BJ (cell line): ENCODE data around the gene CCR5AS.

ENCODE experiments used
- CTCF ChIA-PET: fragments of 350-600 bp; formaldehyde crosslinking; extraction: SDS; loops from one replicate; lab custom pipeline; 2021; ENCODE audit warnings: antibody characterized with exemption, inconsistent platforms; lab: Yijun Ruan, JAX
- POLR2A ChIA-PET: fragments of 300-600 bp; sonication (Branson Sonifier 250); formaldehyde crosslinking; extraction: SDS; loops from one replicate; lab custom pipeline; 2021; ENCODE audit warnings: antibody characterized with exemption; lab: Charles Lee
- DNase-seq: peaks from one replicate; pipeline ENCODE4 v3.0.0-alpha.2; 2011; ENCODE audit warnings: low read depth
- H3K27me3 ChIP-seq: 2 replicates; pipeline ENCODE4 v1.6.0; 2011; ENCODE audit warnings: low read length; ENCODE audit not compliant: control insufficient read depth, insufficient read depth
- H3K36me3 ChIP-seq: 2 replicates; pipeline ENCODE4 v1.5.1; 2011; ENCODE audit warnings: low read length; ENCODE audit not compliant: control insufficient read depth, insufficient read depth
- H3K4me3 ChIP-seq: 2 replicates; pipeline ENCODE4 v1.5.1; 2011; ENCODE audit warnings: low read depth, mild to moderate bottlenecking, control low read depth, low read length
- TF ChIP-seq, protein P1 (sequence below): IDR thresholded peaks from 2 replicates; pipeline ENCODE4 v1.5.1; 2011; ENCODE audit warnings: low read depth, mild to moderate bottlenecking, control low read depth, inconsistent platforms, low read length, moderate library complexity; ENCODE audit not compliant: insufficient read depth

Gene CCR5AS

DNA sequence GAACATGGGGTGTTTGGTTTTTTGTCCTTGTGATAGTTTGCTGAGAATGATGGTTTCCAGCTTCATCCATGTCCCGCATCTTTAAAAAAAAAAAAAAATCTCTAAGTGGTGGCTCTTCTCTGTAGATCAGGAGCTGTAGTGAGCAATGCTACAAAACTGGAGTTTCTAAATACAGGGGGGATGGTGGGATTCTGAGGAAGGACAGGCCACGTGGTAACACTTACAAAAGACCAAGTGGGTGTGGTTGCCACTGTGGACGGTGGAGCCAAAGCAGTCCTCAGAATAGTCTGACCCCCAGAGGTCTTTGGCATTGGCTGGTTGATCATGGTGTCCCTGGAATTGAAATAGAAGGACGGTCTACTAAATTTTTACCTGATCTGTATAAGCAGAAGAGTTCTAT is 7.9 kb upstream of the CCR5AS start:
- no peaks in the 10 kb centered on the region; the same call in none of the 2 replicates for H3K27me3 ChIP-seq
- H3K4me3 ChIP-seq = no peak overlapping the region
- POLR2A ChIA-PET = no interaction called here
- no peak for DNase-seq
- no peaks in the 10 kb centered on the region for H3K36me3 ChIP-seq
- CTCF ChIA-PET = interaction anchor here (0.6 to 1.1 kb wide), 2 partner anchors 13 to 574 kb away, joined by 3 to 5 read pairs; no protein-coding TSS in a partner anchor
- TF ChIP-seq, protein P1, sequence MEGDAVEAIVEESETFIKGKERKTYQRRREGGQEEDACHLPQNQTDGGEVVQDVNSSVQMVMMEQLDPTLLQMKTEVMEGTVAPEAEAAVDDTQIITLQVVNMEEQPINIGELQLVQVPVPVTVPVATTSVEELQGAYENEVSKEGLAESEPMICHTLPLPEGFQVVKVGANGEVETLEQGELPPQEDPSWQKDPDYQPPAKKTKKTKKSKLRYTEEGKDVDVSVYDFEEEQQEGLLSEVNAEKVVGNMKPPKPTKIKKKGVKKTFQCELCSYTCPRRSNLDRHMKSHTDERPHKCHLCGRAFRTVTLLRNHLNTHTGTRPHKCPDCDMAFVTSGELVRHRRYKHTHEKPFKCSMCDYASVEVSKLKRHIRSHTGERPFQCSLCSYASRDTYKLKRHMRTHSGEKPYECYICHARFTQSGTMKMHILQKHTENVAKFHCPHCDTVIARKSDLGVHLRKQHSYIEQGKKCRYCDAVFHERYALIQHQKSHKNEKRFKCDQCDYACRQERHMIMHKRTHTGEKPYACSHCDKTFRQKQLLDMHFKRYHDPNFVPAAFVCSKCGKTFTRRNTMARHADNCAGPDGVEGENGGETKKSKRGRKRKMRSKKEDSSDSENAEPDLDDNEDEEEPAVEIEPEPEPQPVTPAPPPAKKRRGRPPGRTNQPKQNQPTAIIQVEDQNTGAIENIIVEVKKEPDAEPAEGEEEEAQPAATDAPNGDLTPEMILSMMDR = no peak

DNA sequence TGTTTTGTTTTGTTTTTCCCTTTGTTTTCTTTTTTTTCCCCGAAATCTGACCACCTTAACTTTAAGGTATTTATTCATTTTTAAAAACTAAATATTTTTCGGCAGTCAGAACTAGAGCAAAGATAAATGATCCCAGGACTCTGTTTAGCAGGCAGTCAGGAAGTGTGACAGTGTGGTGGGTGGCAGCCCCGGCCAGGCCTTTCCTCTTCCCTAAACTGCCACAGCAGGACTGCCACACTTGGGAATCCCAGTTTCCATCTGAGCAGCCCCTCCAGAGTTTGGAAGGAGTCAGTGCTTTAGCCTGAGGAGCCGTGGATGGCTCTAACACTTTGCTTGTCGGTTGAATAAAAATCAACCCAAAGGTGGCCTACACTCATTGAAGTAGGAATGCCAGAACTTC is 7.1 kb upstream of the CCR5AS start:
- ChIA-PET POLR2A (no interaction called here), CTCF (no interaction called here)
- H3K36me3 ChIP-seq = no peaks in the 10 kb centered on the region
- no peak overlapping the region for H3K4me3 ChIP-seq
- TF ChIP-seq, protein P1 = no peak
- DNase-seq = no peak
- no peaks in the 10 kb centered on the region; the same call in none of the 2 replicates for H3K27me3 ChIP-seq

DNA sequence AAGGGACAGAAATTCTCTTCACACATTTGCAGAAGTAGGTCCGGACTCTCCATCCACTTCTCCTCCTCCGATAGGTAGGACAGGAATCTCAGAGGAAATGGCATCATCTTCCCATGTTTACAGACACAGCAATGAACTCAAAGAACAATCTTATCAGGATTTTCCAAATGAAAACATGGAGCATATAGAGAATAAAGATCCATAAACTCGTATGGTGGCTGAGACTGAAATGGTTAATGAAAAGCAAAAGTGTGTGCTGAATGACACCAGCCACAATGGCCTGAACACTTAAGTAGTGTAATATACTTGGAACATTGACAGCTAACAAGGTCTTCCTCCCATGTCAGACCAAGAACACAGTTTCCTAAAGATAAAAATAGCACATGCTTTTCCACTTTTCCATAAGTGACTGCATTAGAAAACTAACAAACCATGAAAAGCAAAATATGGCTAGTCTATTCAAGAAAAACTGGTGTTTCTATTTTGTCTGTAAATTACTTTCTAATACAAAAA is 6.0 kb upstream of the CCR5AS start:
- ChIA-PET CTCF (interaction anchor here (0.7 kb wide), 1 partner anchor 480 kb away, joined by 3 read pairs; no protein-coding TSS in a partner anchor), POLR2A (no interaction called here)

DNA sequence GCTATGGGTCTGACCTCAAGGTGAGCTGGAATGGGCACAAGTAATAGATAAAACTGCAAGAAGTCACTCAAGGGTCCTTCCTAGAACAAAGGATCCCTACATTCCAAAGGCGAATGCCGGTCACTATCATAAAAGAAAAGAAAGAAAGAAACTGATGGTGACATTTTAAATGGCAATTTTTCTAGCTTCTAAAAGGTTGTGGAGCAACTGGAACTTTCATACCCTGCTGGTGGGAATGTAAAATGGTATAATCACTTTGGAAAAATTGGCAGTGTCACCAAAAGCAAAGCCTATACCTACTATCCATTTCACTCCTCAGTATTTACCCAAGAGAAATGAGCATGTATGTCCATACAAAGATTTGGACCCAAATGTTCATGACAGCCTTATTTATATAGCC is 4.4 kb upstream of the CCR5AS start:
- DNase-seq = no peak
- ChIA-PET POLR2A (no interaction called here), CTCF (no interaction called here)

More for the DNA sequence above, 6.0 kb upstream of the CCR5AS start:
- H3K4me3 ChIP-seq = no peak overlapping the region
- H3K27me3 ChIP-seq = no peaks in the 10 kb centered on the region; the same call in none of the 2 replicates
- no peak for DNase-seq
- no peaks in the 10 kb centered on the region for H3K36me3 ChIP-seq
- TF ChIP-seq, protein P1 = no peak

DNA sequence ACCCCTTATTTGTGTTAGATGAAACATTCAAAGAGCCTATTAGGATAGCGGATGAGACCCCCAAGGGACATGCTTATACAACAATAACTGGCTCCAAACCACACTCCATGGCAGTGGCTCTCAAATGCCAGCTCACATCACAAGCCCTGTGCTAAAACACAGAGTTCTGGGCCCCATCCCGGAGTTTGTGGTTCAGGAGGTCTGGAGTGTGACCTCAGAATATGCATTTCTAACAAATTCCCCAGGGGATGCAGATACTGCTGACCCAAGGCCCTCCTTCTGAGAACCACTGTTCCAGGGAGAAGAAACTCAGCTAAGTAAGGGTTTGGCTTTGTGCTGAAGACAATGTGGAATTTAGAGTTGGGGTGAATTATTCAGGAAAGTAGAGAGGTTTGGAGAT is 3.8 kb upstream of the CCR5AS start:
- TF ChIP-seq, protein P1 = no peak
- Histone ChIP-seq H3K27me3 (no peaks in the 10 kb centered on the region), H3K36me3 (no peaks in the 10 kb centered on the region), H3K4me3 (no peak overlapping the region)
- ChIA-PET CTCF (no interaction called here), POLR2A (no interaction called here)
- no peak for DNase-seq

More for the DNA sequence above, 4.4 kb upstream of the CCR5AS start:
- Histone ChIP-seq H3K27me3 (no peaks in the 10 kb centered on the region; the same call in none of the 2 replicates), H3K4me3 (no peak overlapping the region), H3K36me3 (no peaks in the 10 kb centered on the region)
- TF ChIP-seq, protein P1 = no peak
